Measurements from ENCODE around the gene RRP1B. TPM values are rescaled to one million over a fixed set of nuclear protein-coding genes. Genes with fewer than 3 reads are reported as not detected.

Gene RRP1B
- total and polyA plus RNA-seq, 4 donors: 7.3 to 12.6 (median 8.4) TPM

- Histone ChIP-seq H3K27ac (ENCODE audit: low read depth in 1 of 2, low read length in 2 of 2) (no peak overlapping the region), H3K36me3 (ENCODE audit: control insufficient read depth in 4 of 4, insufficient read depth in 3 of 4, low read depth in 1 of 4, low read length in 3 of 4) (peaks cover 15 to 43% (median 23%) of the 10 kb centered on the region in 4 donors)
- no peak for TF ChIP-seq MAX (IDR thresholded peaks at IDR 0.05)
- TF ChIP-seq ZBTB33 (IDR thresholded peaks at IDR 0.05): no peak
- TF ChIP-seq RAD21 (IDR thresholded peaks at IDR 0.05): no peak
- no peak for TF ChIP-seq NR2F2 (IDR thresholded peaks at IDR 0.05)
- TF ChIP-seq YY1 (IDR thresholded peaks at IDR 0.05): no peak
- TF ChIP-seq HNF4A (conservative IDR thresholded peaks at IDR 0.05): no peak
- TF ChIP-seq JUND (IDR thresholded peaks at IDR 0.05): no peak
- no peak for TF ChIP-seq FOXA2 (IDR thresholded peaks at IDR 0.05)
- no peak for TF ChIP-seq EGR1 (IDR thresholded peaks at IDR 0.05; ENCODE audit: low read depth in 2 of 2)
- TF ChIP-seq FOXA1 (IDR thresholded peaks at IDR 0.05): no peak
- no peak for TF ChIP-seq REST (IDR thresholded peaks at IDR 0.05)
- no peak for TF ChIP-seq ATF3 (IDR thresholded peaks at IDR 0.05)
- no peak for TF ChIP-seq RXRA (IDR thresholded peaks at IDR 0.05)
Observed at GRCh38 chr21:43744725-43745124, 85.4 kb downstream of the RRP1B start.

More at GRCh38 chr21:43744725-43745124, 85.4 kb downstream of the RRP1B start:
- Histone ChIP-seq H3K27me3 (ENCODE audit: control insufficient read depth in 4 of 4, insufficient read depth in 4 of 4, low read length in 3 of 4) (no peaks in the 10 kb centered on the region), H3K9ac (ENCODE audit: low read depth in 1 of 2, low read length in 2 of 2) (no peak overlapping the region), H3K9me3 (ENCODE audit: control insufficient read depth in 4 of 4, low read length in 3 of 4) (no peaks in the 10 kb centered on the region), H3K4me1 (ENCODE audit: control insufficient read depth in 4 of 4, insufficient read depth in 4 of 4, low read length in 3 of 4) (no peaks in the 10 kb centered on the region), H3K4me3 (ENCODE audit: low read depth in 1 of 3, low read length in 3 of 3) (no peak overlapping the region)
- WGBS: 98% methylated on average over 18 of the region's 18 CpGs
- no peak for DNase-seq (ENCODE audit: low spot score)

Small RNAs within 50 kb of the gene (small RNA-seq; reads per million reads assigned to genes)
- gene MIR6070: not detected

Other genes with a start within 250 kb of the RRP1B start
- 1 to 10 TPM; 1.3 to 1.8 TPM for gene SIK1, start 232.4 kb upstream of the RRP1B start, total RNA-seq
- 1 to 10 TPM in 1 of 2 donors, under 1 TPM in 1; 0.53 to 1.3 TPM for gene SIK1, start 232.4 kb upstream of the RRP1B start, polyA plus RNA-seq
- gene HSF2BP, start 72 bp upstream of the RRP1B start, total RNA-seq: under 1 TPM; 0.14 to 0.33 TPM
- under 1 TPM in 1 of 2 donors, not detected in 1; 0.16 TPM for gene HSF2BP, start 72 bp upstream of the RRP1B start, polyA plus RNA-seq
- 100 to 1,000 TPM in 1 of 2 donors, 10 to 100 TPM in 1; 20.5 to 104 TPM for gene PDXK, start 59.6 kb downstream of the RRP1B start, total RNA-seq
- gene PDXK, start 59.6 kb downstream of the RRP1B start, polyA plus RNA-seq: 10 to 100 TPM; 34.7 to 35.0 TPM
- gene CSTB, start 116.7 kb downstream of the RRP1B start, total RNA-seq: 1 to 10 TPM; 3.8 to 7.7 TPM
- gene CSTB, start 116.7 kb downstream of the RRP1B start, polyA plus RNA-seq: 10 to 100 TPM; 59.8 to 62.4 TPM
- gene RRP1, start 130.0 kb downstream of the RRP1B start, total RNA-seq: 10 to 100 TPM in 1 of 2 donors, 1 to 10 TPM in 1; 5.4 to 15.0 TPM
- 1 to 10 TPM; 7.4 to 8.0 TPM for gene RRP1, start 130.0 kb downstream of the RRP1B start, polyA plus RNA-seq
- gene AGPAT3, start 205.7 kb downstream of the RRP1B start, total RNA-seq: 100 to 1,000 TPM in 1 of 2 donors, 10 to 100 TPM in 1; 60.7 to 148 TPM
- gene AGPAT3, start 205.7 kb downstream of the RRP1B start, polyA plus RNA-seq: 10 to 100 TPM; 32.3 to 58.9 TPM

Measured in liver (tissue), 10 donors.